Gastroesophageal sphincter (tissue), 3 donors: ENCODE measurements around the gene LIN54.

Source experiments
- CTCF ChIP-seq, 4 experiments: fragments of 200-600 bp in 2 of 4; fragments of 450-650 bp in 2 of 4; sonication (generic) in 1 of 4; IDR thresholded peaks; one replicate each; pipeline ENCODE4 v1.5.1; 2017 to 2019; ENCODE audit warnings: antibody characterized with exemption in 4 of 4, mild to moderate bottlenecking in 2 of 4, moderate library complexity in 2 of 4
- EP300 ChIP-seq: sonication (generic); formaldehyde crosslinking; IDR thresholded peaks from one replicate; pipeline ENCODE4 v1.6.1; 2017; ENCODE audit warnings: antibody characterized with exemption, mild to moderate bottlenecking
- POLR2A ChIP-seq, 2 donors: fragments of 450-650 bp; IDR thresholded peaks; one replicate each; pipeline ENCODE4 v1.6.1; 2017; ENCODE audit warnings: antibody characterized with exemption in 2 of 2, mild to moderate bottlenecking in 2 of 2, moderate library complexity in 1 of 2
- POLR2AphosphoS5 ChIP-seq: sonication (generic); formaldehyde crosslinking; IDR thresholded peaks from one replicate; pipeline ENCODE4 v1.6.1; 2017; ENCODE audit warnings: antibody characterized with exemption

- TF ChIP-seq POLR2A (IDR thresholded peaks at IDR 0.05) = no peak
- no peak for TF ChIP-seq CTCF (IDR thresholded peaks at IDR 0.05)
- TF ChIP-seq POLR2AphosphoS5 = no peak
- no peak for TF ChIP-seq EP300
Observed at GRCh38 chr4:82934441-82934840, 76.2 kb downstream of the LIN54 start.
